Right lobe of liver (tissue), 4 donors: ENCODE data around the gene MGAT4D.

Experiments
- POLR2A ChIP-seq: fragments of 450-650 bp; IDR thresholded peaks from one replicate; pipeline ENCODE4 v1.6.1; 2017; ENCODE audit warnings: antibody characterized with exemption, mild to moderate bottlenecking
- TF ChIP-seq, protein P1 (sequence below), 4 donors: fragments of 200-600 bp in 3 of 4; fragments of 450-650 bp in 1 of 4; IDR thresholded peaks; one replicate each; pipeline versions ENCODE4 v1.5.1 to v1.8.0; 2016 to 2022; ENCODE audit warnings: antibody characterized with exemption in 4 of 4, mild to moderate bottlenecking in 2 of 4
- donor health status: DM: no; HTN: no; CAD: no.
- donor health status: DM: no; HTN: no; CAD: no.
- donor health status: DM: no; HTN: yes; CAD: no.

DNA sequence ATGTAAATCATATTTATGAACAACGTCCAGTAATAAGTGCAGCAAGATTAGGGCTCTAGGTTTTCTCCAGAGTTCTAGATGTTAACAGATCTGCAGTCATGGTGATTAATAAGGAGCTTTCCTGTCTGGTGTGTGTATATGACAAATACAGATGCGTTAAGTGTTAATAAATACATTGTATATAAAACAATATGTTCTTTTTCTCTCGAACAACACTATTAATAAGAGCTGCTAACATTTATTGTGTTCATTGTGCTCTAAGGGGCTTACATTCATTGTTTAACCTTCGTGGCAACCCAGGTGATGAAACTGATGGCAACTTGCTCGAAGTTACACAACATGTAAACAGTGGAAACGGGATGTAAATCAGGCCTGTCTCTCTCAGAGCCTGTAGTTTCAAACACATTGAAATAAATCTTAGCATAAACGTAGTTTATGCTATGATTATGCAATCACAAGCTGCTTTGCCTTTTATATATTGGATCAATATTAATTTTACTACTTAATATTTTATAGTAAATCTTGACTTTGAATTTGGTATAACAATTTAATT lies 70.1 kb downstream of the MGAT4D start:
- TF ChIP-seq, protein P1, sequence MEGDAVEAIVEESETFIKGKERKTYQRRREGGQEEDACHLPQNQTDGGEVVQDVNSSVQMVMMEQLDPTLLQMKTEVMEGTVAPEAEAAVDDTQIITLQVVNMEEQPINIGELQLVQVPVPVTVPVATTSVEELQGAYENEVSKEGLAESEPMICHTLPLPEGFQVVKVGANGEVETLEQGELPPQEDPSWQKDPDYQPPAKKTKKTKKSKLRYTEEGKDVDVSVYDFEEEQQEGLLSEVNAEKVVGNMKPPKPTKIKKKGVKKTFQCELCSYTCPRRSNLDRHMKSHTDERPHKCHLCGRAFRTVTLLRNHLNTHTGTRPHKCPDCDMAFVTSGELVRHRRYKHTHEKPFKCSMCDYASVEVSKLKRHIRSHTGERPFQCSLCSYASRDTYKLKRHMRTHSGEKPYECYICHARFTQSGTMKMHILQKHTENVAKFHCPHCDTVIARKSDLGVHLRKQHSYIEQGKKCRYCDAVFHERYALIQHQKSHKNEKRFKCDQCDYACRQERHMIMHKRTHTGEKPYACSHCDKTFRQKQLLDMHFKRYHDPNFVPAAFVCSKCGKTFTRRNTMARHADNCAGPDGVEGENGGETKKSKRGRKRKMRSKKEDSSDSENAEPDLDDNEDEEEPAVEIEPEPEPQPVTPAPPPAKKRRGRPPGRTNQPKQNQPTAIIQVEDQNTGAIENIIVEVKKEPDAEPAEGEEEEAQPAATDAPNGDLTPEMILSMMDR (IDR thresholded peaks at IDR 0.05), result no peak
- no peak for TF ChIP-seq POLR2A
